Activated effector memory CD4-positive, alpha-beta T cell treated with Interleukin-2 at 50 U/mL for 16 hours (primary cell): Measurements from ENCODE around the gene DUX4.
"Not testable (repeated sequence)": the region's sequence is repeated elsewhere in the genome, so short reads cannot be mapped to it uniquely, and the experiment has no call there.

Experiments used
- DNase-seq: peaks from one replicate; pipeline ENCODE4 v3.0.0-alpha.2; 2020

The DUX4 gene

GRCh38 chr4:190173428-190173827 lies at the start of gene DUX4:
DUX4 (plus strand) TSS chr4:190173774; CDS start chr4:190173774, 0 bp downstream.
- DNase-seq: not testable (repeated sequence)

- not testable (repeated sequence) for DNase-seq
Observed at GRCh38 chr4:190175436-190175835, 1.9 kb downstream of the DUX4 start.

- not testable (repeated sequence) for DNase-seq
Observed at GRCh38 chr4:190177727-190178605, 4.4 kb downstream of the DUX4 start.

- DNase-seq: not testable (repeated sequence)
Observed at GRCh38 chr4:190178606-190178990, 5.0 kb downstream of the DUX4 start.

GRCh38 chr4:190179030-190179739 lies 5.6 kb downstream of the DUX4 start:
- DNase-seq: not testable (repeated sequence)

- not testable (repeated sequence) for DNase-seq
Observed at GRCh38 chr4:190179740-190180094, 6.1 kb downstream of the DUX4 start.

- DNase-seq: not testable (repeated sequence)
Observed at GRCh38 chr4:190180947-190181346, 7.4 kb downstream of the DUX4 start.

GRCh38 chr4:190181481-190182100 lies 8.0 kb downstream of the DUX4 start:
- not testable (repeated sequence) for DNase-seq

- DNase-seq: not testable (repeated sequence)
Observed at GRCh38 chr4:190203510-190203909, 29.9 kb downstream of the DUX4 start.
